ENCODE results near the gene MRPL54.
"Not testable (repeated sequence)": the region's sequence is repeated elsewhere in the genome, so short reads cannot be mapped to it uniquely, and the experiment has no call there.

Gene MRPL54

DNA sequence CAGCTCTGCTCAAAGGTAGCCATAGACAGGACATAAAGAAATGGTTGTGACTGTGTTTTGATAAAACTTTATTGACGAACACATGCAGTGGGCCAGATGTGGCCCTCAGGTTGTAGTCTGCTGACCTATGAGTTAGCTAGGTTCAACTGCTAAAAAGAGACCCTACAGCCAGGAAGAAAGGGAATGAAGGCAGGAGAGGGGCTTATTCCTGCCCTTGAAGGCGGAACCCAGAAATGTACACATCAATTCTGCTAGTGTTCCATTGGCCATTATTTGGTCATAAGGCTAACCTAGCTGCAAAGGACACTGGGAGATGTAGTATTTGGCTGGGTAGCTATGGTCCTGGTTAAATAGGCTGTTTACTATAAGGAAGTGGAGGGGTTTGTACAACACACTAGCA is 19.0 kb upstream of the MRPL54 start:
- no peak for DNase-seq (ENCODE audit: low spot score)

DNA sequence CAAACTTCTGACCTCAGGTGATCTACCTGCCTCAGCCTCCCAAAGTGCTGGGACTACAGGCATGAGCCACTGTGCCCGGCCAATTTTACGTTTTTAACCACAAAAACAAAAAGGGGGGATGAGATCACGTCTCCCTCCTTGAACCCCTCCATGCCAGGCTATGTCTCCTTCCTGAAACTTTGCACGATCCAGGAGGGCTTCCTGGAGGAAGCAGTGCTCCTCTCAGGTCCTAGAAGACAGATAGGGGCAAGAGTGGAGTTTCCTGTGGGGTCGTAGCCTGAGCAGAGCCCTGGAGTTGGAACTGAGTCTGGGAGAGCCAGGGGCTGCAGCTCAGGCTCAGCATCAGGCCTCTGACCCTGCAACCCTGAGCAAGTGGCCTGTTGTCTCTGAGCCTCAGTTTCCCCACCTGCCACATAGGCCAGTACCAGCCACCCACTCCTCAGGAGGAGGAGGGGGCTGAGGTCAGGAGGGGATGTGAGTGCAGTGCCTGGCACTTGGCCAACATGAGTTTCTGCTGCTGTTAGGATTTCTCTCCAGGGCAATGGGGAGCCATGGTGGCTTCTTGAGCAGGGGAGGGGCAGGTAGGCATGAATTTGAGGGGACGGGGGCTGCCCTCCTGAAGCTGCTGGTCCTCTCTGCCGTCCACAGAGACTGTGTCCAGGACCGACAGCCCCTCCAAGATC is 17.0 kb upstream of the MRPL54 start:
- no peak for DNase-seq (ENCODE audit: low spot score)

DNA sequence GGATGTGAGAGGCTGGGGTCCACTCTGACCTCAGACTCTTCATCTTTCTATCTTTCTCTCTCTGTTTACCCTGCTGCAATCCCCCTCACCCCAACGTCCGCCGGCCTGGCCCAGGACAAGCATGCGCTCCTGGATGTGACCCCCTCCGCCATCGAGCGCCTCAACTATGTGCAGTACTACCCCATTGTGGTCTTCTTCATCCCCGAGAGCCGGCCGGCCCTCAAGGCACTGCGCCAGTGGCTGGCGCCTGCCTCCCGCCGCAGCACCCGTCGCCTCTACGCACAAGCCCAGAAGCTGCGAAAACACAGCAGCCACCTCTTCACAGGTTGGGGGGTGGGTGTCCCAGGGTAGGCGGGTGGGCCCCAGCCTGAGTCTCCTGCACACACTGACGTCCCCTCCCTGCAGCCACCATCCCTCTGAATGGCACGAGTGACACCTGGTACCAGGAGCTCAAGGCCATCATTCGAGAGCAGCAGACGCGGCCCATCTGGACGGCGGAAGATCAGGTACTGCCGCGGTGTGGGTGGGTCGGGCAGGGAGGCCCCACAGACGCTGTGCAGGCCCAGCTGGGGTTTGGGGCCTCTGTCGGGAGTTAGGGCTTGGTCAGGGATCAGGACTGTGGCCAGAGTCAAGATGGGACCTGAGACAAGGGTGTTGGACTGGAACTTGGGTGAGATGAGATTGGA is 16.0 kb upstream of the MRPL54 start:
- DNase-seq (ENCODE audit: low spot score), result no peak

DNA sequence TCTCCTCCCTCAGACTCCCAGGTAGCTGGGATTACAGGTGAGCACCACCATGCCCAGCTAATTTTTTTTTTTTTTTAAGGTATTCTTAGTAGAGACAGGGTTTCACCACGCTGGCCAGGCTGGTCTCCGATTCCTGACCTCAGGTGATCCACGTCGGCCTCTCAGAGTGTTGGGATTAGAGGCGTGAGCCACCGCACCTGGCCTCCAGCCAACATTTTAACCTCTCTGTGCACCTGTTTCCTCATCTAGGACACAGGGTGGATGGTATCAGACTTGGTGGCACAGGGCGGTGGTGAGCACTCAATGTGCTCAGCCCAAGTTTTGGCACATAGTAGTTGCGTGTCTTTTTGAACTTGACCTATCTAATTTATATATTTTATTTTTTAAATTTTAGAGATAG is 13.5 kb upstream of the MRPL54 start:
- DNase-seq (ENCODE audit: low spot score), result no peak

DNA sequence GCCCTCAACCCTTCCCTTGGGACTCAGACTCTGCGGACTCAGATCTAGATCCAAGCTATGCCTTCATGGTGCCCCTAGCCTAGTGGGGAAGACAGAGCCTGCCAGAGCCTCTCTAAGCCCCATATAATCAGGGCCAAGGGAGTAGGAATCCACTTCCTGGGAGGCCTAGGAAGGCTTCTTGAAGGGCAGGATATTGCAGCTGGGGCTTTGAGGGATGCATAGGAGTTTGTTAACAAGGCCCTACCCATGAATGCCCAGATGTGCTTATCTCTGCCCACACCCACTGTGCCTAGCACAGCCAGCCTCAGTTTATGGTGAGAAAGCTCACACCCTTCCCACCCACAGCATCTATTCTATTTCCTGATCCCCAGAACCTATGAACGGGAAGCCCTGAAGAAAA is 12.3 kb upstream of the MRPL54 start:
- DNase-seq (ENCODE audit: low spot score), result no peak

DNA sequence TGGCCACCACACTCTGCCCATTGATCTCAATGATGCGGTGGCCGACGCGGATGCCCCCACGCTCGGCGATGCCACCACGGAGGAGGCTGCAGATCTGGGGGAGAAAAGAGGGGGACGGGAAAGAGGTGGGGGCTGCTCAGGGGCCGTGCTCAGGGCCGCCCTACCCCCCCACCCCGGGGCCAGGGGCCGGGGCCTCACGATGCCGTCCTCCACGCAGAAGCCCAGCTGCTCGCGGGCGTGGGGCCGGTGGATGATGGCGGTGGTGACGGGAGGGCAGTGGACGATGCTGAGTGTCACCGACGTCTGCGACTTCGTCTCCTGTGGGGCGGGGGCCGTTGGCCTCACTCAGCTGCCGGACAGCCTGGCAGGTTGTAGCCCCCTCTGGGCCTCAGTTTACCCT is 11.2 kb upstream of the MRPL54 start:
- no peak for DNase-seq (ENCODE audit: low spot score)

DNA sequence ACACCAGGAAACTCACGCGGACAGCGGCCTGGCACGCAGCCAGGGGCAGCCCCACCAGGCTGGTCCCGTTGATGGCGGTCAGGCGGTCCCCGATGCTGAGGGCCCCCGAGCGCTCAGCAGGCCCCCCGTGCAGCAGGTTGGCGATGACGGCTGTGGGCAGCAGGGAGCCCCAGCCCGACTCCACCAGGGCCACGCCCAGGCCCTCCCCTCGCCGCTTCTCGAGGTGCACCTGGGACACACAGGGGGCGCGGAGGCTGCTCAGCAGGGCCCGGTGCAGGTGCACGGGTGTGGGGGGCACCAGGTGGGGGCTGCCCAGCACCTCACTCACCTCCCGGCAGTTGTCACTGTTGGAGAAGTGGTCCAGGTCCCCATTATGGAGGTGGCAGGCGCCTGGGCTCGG is 10.0 kb upstream of the MRPL54 start:
- no peak for DNase-seq (ENCODE audit: low spot score)

DNA sequence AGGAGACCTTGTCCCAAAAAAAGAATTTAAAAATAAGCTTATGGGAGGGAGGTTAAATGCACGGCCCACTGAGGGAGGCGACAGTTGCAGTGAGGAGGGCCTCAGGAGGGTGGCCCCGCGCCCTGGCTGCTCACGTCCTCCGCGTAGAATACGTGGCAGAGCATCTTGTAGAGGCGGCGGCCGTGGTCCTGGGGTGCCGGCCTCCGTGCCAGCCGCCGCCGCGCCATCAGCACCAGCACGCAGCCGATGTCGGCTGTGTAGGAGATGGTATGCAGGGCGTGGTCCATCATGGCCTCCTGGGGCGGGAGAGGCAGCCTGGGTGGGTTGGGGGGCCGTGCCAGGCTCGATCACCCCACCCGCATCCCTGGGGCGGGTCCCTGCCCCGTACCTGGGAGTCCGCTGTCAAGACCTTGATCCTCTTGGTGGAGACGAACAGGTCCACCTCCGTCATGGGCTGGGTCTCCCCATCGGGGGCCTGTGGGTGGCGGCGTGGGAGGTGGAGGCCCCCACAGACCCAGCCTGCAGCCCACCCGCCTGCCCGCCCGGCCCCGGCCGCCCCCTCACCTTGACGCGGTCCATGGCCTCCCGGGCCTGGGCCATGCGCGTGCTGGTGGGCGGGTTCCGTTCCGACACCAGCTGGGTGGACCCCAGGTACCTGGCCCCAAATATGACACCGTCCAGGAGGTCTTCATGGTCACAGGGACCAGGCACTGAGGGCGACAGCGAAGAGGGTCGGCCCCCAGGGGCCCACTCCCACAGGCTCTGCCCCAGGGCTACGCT is 8.7 kb upstream of the MRPL54 start:
- DNase-seq (ENCODE audit: low spot score), result no peak

DNA sequence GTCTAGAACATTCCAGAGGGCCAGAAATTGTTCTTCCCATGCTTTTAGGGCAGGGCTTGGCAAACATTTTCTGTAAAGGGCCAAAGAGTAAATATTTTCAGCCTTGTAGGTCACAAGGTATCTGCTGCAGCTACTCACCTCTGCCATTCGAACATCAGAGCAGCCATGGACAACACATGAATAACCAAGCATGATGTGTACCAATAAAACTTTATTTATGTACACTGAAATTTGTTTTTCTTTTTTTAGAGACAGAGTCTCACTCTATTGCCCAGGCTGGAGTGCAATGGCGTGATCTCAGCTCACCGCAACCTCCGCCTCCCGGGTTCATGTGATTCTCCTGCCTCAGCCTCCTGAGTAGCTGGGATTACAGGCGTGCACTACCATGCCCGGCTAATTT is 4.8 kb upstream of the MRPL54 start:
- DNase-seq (ENCODE audit: low spot score), result not testable (repeated sequence)

DNA sequence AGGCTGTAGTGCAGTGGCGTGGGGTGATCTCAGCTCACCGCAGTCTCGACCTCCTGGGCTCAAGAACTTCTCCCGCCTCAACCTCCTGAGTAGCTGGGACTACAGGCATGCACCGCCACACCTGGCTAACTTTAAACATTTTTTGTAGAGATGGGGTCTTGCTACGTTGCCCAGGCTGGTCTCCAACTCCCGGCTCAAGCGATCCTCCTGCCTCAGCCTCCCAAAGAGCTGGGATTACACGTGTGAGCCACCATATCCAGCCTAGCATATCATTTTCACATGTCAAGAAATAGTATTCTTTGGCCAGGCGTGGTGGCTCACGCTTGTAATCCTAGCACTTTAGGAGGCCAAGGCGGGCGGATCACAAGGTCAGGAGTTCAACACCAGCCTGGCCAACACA is 4.2 kb upstream of the MRPL54 start:
- not testable (repeated sequence) for DNase-seq (ENCODE audit: low spot score)

DNA sequence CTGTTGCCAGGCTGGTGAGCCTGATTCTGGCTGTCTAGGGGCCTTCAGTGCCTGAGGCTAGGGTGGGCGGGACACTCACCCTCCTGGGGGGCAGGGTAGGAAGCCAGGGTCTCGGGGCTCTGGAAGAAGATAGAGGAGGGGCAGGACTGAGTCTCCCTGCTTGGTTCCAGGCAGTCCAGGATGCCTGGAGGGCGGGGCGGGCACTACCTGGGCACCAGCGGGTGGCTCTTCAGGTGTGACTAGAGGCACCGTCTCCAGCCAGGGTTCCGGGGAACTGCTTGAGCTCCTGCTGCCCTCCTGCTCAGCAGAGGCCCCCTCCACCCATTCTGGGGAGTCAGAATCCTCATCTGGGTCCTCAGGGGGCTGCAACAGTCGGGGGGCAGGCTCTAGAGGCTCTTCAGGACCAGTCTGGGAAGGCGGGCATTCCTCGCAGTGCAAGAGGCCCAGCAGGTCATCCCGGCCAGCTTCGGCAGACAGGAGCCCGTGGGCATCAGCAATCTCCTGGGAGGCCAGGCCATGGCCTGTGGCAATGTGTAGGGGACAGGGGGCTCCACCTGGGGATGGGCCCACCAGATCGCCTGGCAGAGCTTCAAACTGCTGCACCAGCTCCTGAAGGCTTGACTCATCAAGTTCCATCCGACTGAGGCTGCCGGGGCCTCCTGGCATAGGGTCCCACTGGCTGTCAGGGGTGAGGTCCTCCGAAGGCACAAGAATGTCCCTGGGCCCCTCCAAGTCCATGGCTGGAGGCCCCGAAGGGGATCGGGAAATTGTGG is 2.8 kb upstream of the MRPL54 start:
- no peak for DNase-seq (ENCODE audit: low spot score)

DNA sequence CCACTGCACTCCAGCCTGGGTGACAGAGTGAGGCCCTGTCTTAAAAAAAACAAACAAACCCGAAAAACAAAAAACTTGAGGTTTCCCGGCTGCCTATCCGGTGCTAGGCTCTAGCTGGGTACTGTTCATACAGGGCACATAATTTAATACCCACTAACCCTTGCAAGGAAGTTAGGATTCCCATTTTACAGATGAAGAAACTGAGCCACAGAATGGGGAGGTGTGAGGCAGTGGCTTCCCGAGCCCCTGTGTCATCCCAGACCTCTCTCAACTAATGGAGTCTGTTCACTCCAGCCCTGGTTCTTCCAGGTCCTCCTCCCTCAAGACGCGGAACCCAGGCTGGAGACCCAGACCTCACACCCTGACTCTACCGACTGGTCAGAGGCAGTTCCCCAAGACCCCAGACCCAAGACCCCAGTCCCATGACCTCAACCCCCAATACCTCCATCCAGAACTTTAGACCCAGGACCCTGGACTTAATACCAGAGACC is 1.6 kb upstream of the MRPL54 start:
- no peak for DNase-seq (ENCODE audit: low spot score)

DNA sequence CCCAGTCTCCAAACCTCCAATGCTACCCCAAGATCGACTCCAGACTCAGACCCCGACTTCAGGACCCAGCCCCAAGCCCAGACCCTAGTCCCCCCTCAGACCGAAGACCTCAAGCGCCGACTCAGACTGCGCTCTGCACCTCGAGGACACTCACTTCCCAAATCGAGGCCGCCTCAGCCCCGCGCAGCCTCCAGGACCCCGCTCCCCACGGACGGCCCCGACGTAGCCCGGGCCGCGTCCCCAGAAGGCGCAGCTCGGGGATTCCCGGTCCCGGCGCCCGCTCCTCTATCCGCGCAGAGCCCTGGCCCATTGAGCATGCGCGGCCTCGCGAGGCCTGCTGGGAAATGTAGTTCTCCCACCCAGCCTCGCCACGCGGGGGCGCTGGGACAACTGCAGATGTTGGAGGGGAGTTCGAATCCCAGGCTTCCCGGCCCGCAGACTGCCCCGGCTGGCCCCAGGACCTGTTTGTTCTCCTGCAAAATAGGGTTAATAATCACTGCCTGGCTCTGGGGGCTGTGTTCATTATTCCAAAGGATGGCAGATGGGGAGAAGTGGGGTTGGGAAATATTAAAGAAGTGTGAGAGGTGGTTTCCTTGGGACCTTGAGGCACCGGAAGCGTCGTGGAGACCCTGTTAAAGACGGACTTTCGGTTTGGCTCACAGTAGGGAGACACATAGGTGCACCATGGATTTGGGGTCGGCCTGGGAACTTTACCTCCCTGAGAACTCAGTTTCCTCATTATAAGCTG is 926 bp upstream of the MRPL54 start, which contains the start of gene APBA3:
APBA3 (minus strand) TSS at position 311 of the 748 bp plus-strand sequence. CDS start 1,428 bp downstream, outside the sequence.
- peak; percentile 95 for DNase-seq (ENCODE audit: low spot score)

DNA sequence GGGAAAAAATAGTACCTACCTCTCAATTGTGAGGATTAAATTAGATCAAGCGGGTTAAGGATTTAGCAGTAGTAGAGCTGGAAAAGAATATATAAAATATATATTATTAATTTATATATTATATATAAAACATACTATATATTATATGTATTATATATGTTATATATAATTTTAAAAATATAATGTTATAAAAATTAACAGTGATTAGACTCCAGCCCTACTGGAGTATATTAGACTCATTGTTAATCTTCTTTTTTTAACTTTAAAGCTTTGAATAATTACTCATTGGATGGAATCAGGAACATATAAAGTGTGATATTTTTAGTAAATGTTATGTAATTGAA is 380 bp upstream of the MRPL54 start:
- DNase-seq (ENCODE audit: low spot score), result no peak

DNA sequence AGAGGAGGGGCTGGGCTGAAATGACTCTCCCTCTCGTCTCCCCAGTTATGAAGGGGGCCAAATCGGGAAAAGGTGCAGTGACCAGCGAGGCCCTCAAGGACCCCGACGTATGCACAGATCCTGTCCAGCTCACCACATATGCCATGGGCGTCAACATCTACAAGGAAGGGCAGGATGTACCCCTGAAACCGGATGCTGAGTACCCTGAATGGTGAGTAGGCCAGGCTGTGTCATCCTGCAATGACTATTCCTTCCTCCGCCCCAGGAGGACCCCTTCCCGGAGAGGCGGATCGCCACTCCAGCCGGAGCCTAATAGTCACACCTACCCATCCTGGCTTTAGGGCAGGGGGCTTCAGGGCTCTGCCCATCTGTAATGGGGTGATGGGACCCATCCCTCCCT is 2.6 kb downstream of the MRPL54 start:
- no peak for DNase-seq (ENCODE audit: low spot score)

DNA sequence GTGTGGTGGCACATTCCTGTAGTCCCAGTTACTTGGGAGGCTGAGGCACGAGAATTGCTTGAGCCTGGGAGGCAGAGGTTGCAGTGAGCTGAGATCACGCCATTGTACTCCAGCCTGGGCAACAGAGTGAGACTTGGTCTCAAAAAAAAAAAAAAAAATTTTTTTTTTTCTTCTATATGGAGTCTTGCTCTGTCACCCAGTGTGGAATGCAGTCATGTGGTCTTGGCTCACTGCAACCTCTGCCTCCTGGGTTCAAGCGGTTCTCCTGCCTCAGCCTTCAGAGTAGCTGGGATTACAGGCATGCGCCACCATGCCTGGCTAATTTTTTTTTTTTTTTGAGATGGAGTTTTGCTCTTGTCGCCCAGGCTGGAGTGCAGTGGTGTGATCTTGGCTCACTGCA is 3.3 kb downstream of the MRPL54 start:
- DNase-seq (ENCODE audit: low spot score), result not testable (repeated sequence)

DNA sequence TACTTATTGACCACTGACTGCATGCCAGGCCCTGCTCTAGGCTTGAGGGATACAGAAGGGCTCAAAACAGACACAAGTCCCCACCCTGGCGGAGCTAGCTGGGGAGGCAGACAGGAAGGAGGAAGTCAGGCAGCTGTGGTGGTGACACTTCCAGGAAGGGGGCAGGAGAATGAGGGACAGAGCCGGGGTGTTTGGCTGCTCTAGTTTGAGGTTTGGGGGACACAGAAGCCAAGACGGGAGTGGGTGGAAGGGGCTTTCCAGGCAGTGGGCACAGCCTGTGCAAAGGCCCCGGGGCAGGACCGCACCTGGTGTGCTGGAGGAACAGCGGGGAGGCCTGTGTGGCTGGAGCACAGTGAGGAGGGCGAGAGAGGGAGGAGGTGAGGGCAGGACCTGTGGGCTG is 4.0 kb downstream of the MRPL54 start:
- DNase-seq (ENCODE audit: low spot score), result no peak

DNA sequence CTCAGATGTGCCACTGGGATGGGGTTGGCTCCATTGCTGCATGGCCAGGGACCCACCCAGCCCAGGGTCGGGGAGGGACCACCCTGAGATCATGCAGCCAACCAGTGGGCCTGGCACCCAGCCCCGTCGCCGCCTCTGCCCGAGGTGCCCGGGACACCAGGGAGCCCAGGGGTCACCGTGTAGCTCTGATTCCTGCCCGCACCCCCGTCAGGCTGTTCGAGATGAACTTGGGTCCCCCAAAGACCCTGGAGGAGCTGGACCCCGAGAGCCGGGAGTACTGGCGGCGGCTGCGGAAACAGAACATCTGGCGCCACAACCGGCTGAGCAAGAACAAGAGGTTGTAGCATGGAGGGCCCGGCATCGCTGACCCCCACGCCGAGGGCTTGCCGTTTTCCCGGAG is 4.6 kb downstream of the MRPL54 start:
- no peak for DNase-seq (ENCODE audit: low spot score)

DNA sequence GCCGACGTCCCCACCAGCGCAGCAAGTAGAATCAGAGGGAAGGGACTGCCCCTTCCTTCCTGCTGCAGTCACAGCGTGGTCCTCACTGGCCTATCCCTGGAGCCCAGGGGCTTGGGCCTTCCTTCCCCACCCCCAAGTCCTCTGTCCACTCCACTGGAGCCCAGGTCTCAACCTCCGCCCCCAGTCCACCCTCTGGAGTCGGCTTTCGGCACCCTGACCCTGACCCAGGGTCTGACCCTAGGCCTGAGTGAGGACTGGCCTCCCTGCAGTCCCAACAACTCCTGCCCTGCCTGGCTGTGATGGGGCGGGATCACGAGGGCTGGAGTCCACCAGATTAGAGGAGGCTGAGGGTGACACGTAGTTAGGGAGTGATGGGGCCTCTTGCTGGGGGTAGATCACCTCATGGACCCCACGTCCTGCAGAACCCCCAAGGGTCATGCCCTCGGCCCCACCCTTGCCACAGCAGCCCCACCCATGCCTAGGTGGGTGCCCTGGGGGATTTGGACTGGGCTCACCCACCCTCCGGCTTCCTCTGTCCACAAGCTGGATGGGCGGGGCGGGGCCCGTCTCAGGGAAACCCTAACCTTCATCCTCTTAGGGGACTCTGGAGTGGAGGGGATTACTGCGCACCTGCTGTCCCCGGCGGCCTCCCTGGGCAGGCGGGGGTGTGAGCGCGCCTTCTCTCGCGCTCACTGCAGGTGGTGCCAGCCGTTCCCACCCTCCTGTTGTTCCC is 5.7 kb downstream of the MRPL54 start:
- no peak for DNase-seq (ENCODE audit: low spot score)

DNA sequence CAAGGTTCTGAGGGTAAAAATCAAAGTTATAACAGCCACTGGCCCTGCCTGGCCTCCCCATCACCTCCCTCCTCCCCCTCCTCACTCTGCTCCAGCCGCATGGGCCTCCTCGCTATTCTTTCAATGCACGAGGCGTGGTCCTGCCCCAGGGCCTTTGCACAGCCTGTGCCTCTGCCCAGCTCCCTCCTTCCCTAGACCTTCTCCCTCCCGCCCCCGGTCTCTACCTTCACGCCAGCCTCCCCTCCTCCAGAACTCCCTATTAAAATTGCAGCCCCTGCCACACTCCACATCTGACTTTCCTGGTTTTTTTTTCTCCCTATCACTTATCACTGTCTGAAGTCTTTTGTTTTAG is 6.2 kb downstream of the MRPL54 start:
- no peak for DNase-seq (ENCODE audit: low spot score)

DNA sequence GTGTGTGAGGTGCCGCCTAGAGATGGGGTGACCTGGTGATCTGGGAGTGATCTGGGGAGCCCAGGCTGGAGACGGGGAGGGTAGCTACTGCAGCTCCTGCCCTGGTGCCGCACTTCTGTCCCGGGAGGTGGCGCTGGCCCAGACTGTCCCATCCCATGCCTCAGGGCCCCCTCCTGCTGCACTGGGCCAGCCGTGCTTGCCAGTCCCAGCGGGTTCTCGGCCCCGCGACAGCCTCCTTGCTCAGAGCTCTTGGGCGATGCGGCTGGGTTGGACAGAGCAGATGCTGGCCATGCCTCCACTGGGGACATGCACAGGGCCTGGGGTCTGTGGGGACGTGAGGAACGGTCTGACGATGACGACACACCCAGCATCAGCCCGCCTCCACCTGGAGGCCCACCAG is 7.0 kb downstream of the MRPL54 start:
- DNase-seq (ENCODE audit: low spot score), result no peak

All from AG08395 (cell line).